Measurements from ENCODE around the gene IDE. TPM values are rescaled to one million over a fixed set of nuclear protein-coding genes. Genes with fewer than 3 reads are reported as not detected.

Gene IDE
- total and polyA plus RNA-seq, 9 of the 15 experiments (the other 6 are each of a cell fraction or from before 2014, with no cell fraction given), result 10.2 to 50.6 (median 33.2) TPM

DNA sequence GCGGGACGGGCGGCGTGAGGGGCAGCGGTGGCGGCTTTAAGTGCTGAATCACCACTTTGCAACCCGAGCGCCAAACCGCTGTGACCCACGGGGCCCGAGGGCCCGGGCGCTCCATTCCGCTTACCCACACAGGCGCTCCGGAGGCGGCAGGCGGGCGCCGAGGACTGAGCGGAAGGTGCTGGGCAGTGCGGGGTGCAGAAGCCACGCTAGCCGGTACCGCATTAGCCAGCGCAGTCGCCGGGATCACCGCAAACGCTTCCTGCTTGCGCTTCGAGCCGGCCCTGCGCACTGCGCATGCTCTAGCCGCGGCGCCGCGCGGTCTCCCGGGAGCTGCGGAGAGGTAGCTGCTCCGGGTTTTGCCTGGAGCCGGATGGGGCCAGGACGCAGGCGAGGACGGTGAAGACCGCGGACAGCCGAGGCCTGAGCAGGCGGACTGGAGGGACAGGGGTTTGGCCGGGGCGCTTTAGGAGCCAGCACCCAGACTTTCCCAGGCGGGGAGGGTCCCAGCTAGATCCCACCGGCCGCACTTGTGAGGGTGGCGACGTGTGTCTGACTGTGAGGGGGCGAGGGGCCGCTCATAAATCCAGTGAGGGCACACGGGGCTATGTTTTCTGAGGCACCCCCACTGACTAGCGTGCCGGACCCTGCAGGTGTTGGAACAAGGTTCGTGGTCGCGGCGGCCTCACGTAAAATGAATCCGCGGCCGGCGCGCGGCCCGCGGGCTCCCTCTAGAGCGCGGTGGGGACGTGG lies at the start of gene IDE (continued):
- TF ChIP-seq IRF9 (tag; IDR thresholded peaks at IDR 0.05), result no peak
- no peak for TF ChIP-seq PURB (CRISPR knock-in tag; IDR thresholded peaks at IDR 0.05; ENCODE audit: low read depth)
- TF ChIP-seq ZNF696 (CRISPR knock-in tag; conservative IDR thresholded peaks at IDR 0.05), result no peak
- TF ChIP-seq TAF9B (IDR thresholded peaks at IDR 0.05; ENCODE audit: partially characterized antibody), result peak; percentile 84
- TF ChIP-seq ETV1 (tag; conservative IDR thresholded peaks at IDR 0.05; ENCODE audit: low read depth), result peak; percentile 69; the same call in 1 of the 2 replicates
- no peak for TF ChIP-seq ADNP (tag; IDR thresholded peaks at IDR 0.05)
- no peak for TF ChIP-seq TEAD4 (IDR thresholded peaks at IDR 0.05; ENCODE audit: low read length)
- no peak for TF ChIP-seq TEAD4 (CRISPR knock-in tag; IDR thresholded peaks at IDR 0.05; ENCODE audit: borderline replicate concordance)
- TF ChIP-seq RCOR1 (IDR thresholded peaks at IDR 0.05; ENCODE audit: borderline replicate concordance in 1 of 2, low read depth in 2 of 2, low read length in 2 of 2), result no peak
- TF ChIP-seq PML (IDR thresholded peaks at IDR 0.05; ENCODE audit: low read length), result peak; percentile 47; the same call in 1 of the 2 replicates
- TF ChIP-seq TOE1 (IDR thresholded peaks at IDR 0.05; ENCODE audit: borderline replicate concordance), result peak; percentile 77; the same call in 1 of the 2 replicates
- TF ChIP-seq TOE1 (CRISPR knock-in tag; IDR thresholded peaks at IDR 0.05; ENCODE audit: borderline replicate concordance, low read depth), result no peak
- TF ChIP-seq, protein P1, sequence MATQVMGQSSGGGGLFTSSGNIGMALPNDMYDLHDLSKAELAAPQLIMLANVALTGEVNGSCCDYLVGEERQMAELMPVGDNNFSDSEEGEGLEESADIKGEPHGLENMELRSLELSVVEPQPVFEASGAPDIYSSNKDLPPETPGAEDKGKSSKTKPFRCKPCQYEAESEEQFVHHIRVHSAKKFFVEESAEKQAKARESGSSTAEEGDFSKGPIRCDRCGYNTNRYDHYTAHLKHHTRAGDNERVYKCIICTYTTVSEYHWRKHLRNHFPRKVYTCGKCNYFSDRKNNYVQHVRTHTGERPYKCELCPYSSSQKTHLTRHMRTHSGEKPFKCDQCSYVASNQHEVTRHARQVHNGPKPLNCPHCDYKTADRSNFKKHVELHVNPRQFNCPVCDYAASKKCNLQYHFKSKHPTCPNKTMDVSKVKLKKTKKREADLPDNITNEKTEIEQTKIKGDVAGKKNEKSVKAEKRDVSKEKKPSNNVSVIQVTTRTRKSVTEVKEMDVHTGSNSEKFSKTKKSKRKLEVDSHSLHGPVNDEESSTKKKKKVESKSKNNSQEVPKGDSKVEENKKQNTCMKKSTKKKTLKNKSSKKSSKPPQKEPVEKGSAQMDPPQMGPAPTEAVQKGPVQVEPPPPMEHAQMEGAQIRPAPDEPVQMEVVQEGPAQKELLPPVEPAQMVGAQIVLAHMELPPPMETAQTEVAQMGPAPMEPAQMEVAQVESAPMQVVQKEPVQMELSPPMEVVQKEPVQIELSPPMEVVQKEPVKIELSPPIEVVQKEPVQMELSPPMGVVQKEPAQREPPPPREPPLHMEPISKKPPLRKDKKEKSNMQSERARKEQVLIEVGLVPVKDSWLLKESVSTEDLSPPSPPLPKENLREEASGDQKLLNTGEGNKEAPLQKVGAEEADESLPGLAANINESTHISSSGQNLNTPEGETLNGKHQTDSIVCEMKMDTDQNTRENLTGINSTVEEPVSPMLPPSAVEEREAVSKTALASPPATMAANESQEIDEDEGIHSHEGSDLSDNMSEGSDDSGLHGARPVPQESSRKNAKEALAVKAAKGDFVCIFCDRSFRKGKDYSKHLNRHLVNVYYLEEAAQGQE (IDR thresholded peaks at IDR 0.05; ENCODE audit: borderline replicate concordance), result peak; percentile 36; the same call in 1 of the 2 replicates
- TF ChIP-seq, protein P1 (CRISPR knock-in tag; IDR thresholded peaks at IDR 0.05; ENCODE audit: low read depth), result 0 out of 2 replicates have a peak, but pooled peaks have one; percentile 9
- no peak for TF ChIP-seq MYNN (IDR thresholded peaks at IDR 0.05)
- no peak for TF ChIP-seq MYNN (CRISPR knock-in tag; IDR thresholded peaks at IDR 0.05)
- TF ChIP-seq ZNF3 (CRISPR knock-in tag; IDR thresholded peaks at IDR 0.05), result no peak
- peak; percentile 78; the same call in 1 of the 2 replicates for TF ChIP-seq MTA3 (IDR thresholded peaks at IDR 0.05; ENCODE audit: borderline replicate concordance)
- no peak for TF ChIP-seq BCL6 (CRISPR knock-in tag; IDR thresholded peaks at IDR 0.05)
- no peak for TF ChIP-seq MCM5 (IDR thresholded peaks at IDR 0.05; ENCODE audit: low read depth)
- TF ChIP-seq SP2 (IDR thresholded peaks at IDR 0.05; ENCODE audit: extremely low read depth, low read depth, low read length, poor library complexity, severe bottlenecking), result no peak

Measured in K562 (cell line).